OCI-M1 (cell line): ENCODE results near the gene TSPAN1.

Source experiments
- DNase-seq: peaks from one replicate; lab custom pipeline; 2025; lab: John Stamatoyannopoulos, UW

The TSPAN1 gene

DNA sequence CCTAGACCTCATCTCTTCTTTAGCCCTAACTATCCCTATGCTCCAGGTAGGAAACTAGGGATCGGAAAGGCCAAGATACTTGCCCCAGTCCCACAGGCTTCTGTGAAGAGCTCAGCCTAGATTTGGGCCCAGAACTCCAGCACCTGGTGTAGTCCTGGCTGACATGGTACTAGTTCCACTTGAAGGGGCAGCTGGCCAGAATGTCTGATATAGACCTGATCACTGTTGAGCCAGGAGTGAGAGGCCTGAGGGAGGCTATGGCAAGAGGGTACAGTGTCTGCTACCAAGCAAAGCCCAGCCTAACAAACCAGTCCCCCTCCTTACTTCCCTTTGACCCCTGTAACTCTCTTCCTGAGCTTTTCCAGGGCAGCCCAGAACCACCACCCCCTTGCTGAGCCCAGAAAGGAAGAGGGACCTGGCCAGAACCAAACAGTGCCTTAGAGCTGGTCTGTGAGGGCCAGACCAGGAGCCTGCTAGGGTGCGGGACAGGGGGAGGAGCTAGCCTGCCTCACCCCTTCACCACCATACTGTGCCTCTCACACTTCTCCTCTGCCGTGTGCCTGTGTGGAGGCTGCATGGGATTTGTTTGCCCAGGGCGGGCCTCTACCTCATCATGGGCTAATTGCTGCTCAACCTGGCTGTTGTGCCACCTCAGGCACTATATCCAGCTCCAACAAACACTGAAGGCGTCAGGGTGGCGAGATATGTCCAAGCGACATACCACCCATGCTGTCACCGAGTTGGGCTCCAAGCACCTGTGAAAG lies 12.4 kb downstream of the TSPAN1 start:
- no peak for DNase-seq

DNA sequence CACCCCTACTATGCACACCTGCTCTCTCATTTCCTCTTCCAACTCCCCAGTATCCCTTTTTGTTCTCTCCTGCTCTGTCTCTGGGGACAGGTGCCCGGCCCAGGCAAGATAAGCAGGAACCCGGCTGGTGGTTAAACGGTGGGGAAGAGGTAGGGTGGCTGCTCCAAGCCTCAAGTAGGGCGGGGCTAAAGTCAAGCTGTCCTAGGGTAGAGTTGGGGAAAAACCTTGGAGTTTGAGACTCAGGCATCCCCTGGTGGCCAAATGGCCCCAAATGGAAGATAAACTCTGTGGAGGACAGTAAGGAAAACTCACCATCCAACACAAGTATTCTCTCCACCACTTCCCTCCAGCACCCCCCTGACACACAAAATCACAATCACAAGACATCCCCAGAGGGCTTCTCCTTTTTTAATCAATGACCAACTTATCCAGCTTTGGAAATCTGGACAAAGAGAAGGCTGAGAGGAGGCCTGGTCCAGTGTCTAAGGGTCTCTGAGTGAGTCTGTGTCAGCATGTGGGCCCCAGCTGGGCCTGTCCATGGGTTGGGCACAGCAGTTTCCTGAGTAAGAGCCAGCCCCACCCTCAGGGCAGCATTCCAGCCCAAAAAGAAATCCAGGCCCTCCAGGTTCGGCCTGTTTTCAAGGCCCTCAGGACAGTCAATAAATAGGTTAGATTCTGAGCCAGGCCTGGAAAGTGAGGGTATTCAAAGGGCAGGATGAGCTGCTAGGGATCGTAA lies 13.6 kb downstream of the TSPAN1 start:
- no peak for DNase-seq

DNA sequence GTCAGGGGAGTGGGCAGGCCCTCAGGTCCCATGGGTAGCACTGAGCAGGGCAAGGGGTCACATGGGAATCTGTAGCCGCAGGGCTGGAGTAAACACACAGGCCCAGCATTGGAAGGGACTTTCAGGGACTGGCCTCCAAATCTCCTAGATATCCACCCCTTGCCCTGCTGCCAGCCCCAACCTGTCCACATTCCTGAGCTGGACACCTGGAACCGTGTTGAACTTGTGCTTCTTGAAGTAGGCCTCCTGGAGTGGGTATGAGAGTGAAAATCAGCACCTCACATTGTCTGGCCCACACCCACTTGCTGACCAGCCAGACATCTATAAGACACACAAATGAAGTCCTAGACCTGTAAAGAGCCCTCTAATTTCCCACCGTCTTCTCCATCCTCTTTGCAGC lies 15.7 kb downstream of the TSPAN1 start:
- no peak for DNase-seq

DNA sequence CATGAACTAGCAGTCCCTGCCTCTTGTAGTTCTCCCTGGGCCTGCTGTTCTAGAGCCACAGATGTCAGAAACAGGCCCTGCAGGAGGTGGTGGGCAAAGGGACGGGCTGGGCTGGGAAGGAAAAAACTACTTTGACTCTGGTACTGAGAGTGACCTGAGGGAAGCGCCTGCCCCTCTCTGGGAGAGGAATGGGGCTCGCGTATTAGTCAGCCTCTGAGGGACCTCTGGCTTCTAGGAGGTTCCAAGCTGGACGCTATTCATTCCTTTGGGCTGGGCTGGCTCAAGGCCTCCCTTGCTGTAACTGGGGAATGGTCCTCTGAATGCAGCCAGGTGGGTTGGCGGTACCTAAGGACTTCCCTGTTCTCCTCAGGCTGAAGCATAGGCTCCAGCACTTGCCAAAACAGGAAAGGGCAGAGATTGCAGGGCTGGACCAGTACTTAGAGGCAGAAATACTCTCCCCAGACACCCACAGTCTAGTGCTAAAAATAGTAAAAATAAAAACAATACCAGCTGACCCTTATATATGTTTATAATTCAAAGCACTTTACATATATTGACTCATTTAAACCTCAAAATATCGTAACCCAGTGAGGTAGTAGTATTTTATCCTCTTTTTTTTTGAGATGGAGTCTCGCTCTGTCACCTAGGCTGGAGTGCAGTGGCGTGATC lies 16.3 kb downstream of the TSPAN1 start:
- no peak for DNase-seq

DNA sequence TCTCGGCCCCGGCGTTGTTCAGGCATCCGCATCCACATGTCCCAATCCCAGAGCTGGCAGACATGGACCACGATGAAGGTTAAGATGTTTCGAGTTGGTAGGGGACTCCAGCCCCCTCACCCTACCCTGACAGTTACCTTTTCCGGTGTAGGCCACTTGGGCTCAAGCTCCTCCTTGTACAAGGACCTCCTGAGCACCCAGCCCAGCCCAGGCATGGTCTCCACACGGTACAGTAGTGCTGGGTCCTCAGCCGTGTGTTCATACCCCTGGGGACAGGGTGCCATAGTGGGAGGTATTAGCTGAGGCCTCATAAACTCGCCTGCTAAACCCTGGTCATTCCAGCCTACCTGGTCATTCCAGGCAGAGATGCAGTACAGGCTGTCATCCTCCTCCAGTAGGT lies 17.3 kb downstream of the TSPAN1 start:
- DNase-seq = no peak

DNA sequence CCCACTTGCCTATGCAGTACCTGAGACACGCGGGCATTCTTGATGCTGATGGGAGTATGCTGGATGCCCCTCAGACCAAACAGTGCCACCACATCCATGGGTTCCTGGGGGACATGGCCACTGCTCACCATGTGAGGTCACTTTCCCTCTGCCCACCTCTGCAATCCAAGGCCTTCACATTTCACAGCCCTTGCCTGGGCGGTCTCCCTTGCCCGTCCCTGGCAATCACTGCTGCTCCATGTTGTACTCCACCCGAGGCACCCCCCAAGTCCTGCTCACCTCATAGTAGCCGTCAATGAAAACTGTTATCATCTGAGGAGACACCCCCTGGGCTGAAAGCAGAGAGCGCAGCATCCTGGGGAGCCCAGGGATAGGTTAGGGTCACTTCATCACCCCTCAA lies 18.4 kb downstream of the TSPAN1 start:
- DNase-seq = no peak

DNA sequence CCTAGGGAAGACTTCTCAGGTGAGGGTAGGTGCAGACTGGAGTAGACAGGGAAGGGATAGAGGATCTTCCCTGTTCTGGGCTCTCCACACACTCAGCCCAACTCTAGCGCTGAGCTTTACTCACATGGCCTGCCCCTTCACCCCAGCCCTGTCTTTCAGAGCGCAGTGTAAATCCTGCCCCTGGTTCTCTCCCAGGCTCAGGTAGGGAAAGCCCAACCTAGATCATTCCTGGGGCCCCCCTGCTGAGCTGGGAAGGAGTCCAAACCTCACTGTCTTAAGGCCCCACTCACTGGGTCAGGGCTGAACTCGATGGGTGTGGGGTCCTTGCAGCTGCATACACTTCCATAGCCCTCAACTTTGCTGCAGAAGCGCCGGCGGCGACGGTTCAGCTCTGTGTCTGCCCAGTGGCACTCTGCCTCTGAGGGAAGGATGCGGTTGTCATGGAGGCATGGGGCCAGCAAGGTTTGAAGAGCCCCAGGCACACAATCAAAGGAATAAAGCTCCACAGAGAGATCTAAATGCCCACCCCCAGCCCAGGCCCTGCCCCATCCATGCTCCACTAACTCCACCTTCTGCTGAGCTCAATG lies 19.2 kb downstream of the TSPAN1 start:
- DNase-seq = no peak

DNA sequence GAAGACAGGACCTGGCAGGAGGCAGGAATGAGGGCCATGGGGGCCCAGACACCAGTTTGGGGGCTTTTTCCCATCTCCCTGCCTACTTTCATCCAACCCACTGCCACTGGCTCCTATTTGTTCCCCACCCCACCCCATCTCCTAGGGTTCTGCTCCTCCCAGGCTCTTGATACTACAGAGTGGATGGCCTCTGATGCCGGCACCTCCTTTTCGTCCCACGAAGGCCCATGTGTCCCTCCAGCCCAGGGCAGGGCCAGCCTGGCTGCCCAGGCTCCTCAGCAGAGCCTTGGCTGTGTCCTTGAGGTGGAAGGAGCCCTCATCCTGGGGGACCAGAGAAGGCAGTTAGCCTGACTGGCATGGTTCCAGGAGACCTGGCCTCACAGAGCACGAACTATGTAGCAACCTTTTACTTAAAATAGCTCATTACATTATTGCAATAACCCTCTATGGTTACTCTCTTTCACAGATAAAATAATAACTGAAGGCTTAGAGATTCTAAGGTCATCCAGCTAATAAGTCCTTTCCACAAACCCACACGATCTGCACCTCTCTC lies 19.8 kb downstream of the TSPAN1 start:
- DNase-seq = no peak

DNA sequence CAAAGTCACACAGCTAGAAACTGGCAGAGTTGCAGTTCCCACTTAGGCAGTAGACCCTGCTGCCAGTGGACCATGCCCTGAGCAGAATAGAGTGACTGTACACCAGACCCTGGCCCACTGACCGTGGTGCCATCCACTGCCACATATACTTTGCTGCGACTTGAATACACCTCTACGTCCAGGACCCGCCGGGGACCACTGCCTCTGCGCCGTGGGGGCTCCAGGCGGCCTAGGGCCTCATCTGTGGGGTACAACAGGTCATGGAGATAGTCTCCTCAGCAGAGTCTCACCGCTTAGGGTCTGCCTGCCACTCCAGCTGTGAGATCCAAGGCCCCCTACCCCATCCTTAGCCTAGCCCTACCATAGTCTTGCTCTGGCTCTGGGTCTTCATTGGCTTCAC lies 21.7 kb downstream of the TSPAN1 start:
- no peak for DNase-seq

DNA sequence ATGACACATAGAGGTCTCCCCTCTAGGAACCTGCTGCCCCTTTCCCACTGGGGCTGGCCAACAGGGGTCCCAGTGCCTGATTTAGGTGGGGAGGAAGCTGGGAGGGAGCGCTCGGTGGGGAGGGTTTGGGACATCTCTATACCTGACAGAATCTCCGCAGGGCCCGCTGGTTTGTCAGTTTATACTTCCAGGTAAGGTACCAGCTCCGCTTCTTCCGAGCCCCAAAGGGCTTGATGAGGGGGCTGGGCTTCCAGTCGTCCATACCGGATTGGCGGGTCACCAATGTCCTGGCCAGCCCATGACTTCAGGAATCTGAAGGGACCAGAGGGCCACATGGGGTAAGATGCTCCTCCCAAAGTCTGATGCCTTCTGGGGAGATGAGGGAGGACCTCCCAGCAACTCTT lies 22.7 kb downstream of the TSPAN1 start:
- no peak for DNase-seq

DNA sequence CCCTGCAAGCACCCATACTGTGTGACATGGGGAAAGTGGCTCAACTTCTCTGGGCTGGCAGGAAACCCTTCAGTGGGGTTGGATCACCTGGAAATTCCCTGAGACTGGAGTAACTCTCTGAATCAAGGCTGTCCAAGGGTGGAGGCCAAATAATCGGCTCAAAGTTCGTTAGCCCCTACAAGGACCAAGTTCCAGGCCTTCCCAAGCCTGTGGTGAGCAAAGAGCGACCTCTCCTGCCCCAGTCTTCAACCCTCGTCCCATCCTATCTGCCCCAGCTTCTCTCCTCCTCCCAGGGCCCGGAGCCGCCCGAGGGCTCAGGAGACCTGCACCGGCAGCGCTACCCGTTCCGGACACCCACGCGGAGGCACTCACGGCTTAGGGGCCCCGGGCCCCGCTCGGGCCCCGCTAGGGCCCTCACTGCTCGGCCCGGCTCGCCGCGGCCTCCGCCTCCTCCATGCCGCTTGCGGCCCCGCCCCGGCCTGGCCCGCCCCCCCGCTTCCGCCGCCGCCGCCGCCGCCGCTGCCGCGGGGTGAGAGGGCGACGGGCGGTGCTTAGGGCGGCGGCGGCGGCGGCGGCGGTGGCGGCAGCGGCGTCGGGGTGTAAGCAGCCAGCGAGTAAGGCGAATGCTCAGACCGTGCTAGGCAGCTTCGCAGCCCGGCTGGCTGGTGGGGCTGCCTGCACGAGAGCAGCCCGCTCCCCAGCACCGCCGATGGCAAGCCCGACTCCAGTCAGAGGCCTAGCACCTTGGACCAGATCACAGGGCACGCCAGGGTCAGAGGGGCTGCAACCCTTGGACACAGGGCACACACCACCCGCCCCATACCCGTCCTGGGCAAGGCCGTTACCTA lies 23.3 kb downstream of the TSPAN1 start, which contains the start of gene POMGNT1:
POMGNT1 (minus strand) TSS at position 471 of the 848 bp plus-strand sequence. CDS start 613 bp downstream, outside the sequence.
- peak; percentile 80 for DNase-seq

DNA sequence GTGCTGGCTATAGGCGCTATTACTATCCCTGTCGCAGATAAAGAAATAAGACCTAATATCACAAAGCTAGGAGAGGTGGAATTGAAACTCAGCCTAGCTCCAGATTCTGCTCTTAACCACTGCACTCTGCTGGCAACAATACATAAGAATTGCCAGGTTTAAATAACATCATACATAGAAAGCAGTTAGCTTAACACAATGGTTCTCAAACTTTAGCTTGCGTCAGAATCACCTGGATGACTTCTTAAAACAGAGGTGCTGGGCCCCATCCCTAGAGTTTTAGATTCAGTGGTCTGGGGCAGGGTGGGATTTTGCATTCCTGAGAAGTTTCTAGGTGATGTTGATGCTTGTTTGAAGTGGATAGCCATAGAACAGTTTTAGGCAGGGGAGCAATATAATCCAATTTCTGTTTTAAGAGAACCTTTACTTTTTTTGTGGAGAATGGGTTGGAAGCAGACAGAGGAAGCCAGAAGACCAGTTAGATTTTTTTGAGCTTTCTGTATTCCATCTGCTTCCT lies 24.4 kb downstream of the TSPAN1 start:
- peak; percentile 9 for DNase-seq

DNA sequence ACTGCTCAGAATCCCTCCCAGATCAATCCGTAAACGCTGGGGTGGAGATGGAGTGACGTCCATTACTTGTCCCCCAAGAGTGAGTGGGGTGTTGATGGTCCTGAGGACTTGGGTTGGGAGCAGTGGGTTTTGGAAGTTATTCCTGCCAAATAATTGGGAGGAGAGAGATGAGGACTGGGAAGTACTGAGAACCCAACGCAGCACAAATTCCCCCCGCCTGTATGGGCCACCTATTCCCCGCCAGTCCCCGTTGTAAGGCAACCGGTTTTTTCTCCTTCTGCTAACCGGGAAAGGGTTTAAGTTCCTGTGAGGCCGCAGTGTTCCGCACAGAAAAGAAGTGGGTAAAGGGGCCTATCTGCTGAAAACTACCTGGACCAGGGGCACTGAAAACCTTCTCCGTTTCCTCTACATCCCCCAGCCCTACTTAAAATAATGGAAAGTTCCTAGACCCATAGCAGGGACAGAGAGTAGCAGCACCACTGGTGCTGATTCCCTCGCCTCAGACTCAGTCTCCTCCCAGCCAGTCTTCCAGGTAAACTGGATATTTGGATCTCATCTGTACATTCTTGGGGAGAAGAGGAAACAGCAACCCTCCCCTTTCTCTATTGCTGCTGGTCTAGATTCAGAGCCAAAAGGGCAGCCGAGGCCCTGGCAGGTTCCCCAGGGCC lies 29.0 kb downstream of the TSPAN1 start:
- no peak for DNase-seq

DNA sequence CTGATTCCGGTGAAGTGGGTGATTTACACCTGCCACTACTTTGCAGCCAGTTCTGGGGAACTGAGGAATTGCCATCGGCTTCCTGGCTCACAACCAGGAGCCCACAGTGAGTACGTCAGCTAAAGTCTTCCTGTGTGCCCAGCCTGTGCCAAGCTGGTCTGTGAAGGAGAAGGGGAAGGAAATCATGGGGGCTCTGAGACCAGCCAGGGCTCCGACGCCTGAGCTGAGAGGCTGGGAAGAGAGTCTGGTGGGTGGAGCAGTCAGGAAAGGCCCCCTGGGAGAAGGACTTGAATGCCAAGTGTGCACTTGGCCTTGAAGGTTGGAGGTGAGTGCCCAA lies 29.5 kb downstream of the TSPAN1 start:
- no peak for DNase-seq

DNA sequence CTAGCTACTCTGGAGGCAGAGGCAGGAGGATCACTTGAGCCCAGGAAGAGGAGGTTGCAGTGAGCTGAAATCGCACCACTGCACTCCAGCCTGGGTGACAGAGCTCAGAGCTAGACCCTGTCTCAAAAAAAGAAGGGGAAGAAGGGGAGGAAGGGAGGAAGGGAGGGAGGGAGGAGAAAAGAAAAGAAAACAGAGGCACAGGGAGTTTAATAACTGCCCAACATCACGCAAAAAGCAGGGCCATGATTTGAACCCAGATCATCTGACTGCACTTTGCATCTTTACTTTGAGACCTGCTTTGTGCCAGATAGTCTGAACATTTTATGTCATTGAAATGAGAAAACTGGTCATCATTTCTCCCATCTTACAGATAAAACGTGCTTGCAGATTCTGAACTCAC lies 30.3 kb downstream of the TSPAN1 start:
- DNase-seq = no peak

DNA sequence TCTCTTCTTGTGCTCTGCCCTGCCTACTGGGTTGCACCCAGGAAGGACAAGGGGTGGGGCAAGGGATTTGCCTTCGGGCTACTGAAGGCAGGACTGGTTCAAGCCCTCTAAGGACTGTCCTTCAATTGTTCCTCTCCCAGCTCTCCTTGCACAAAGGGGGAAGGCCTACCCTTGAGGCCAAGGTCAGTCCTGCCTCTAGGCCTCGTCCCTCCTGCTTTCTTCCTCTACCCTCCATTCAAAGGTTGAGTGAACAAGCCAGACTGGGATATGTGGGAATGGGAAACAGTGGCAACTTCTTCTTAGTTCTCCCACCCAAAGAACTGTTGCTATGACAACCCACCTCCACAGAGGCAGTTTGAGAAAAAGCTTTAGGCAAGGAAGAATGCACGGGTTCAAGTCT lies 30.9 kb downstream of the TSPAN1 start:
- no peak for DNase-seq

DNA sequence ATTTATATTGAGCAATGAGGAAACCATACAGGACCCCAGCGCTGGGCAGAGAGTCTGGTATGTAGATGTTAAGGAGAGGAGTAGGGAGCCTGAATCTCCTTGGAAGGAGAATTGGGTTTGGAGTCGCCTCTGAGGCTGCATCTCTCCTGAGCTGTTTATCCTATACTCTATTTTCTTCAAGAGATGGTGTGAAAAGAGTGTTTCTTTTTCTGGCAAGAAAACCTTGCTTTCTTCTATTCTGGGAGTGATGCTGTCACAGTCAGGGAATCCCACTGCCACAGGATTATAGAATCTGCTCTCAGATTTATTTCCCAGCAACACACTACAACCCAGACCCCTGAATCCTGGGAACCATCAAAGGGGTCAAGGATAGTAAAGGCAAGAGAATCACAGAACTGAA lies 31.5 kb downstream of the TSPAN1 start:
- DNase-seq = no peak

DNA sequence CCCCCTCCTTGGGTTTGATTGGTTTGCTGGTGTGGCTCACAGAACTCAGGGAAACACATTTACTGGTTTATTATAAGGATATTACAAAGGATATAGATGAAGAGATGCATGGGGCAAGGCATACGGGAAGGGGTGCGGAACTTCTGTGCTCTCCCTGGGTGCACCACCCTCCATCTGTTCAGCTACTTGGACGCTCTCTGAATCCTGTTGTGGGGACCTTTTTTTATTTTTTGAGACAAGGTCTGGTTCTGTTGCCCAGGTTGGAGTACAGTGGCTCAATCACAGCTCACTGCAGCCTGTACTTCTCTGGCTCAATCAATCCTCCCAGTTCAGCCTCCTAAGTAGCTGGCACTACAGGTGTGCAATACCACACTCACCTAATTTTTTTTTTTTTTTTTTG lies 35.7 kb downstream of the TSPAN1 start:
- no peak for DNase-seq

DNA sequence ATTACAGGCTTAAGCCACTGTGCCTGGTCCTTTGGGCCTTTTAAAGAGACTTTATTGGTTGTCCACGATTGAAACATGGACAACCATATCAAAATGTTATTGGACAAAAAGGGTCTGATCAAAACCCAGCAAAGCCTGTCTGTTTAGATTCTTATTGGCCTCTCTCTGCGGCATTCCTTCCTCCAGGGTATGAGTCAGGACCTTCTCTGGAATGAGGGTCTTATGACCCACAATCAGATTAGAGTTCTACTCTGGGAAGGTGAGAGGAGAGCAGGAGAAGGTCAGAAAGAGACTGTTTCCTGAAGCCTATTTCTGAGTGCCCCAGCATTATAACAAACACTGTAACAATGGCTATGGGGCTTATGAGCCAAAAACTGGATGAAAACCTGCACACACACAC lies 36.2 kb downstream of the TSPAN1 start:
- no peak for DNase-seq

DNA sequence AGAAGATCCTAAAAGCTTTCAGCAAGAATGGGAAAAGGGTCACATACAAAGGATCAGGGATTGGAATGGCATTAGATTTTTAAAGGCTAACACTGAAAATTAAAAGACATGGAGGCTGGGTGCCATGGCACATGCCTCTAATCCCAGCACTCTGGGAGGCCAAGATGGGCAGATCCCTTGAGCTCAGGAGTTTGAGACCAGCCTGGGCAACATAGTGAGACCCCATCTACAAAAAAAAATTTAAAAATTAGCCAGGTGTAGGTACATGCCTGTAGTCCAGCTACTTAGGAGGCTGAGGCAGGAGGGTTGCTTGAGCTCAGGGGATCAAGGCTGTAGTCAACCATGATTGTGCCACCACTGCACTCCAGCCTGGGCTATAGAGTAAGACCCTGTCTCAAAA lies 40.6 kb downstream of the TSPAN1 start:
- no peak for DNase-seq

DNA sequence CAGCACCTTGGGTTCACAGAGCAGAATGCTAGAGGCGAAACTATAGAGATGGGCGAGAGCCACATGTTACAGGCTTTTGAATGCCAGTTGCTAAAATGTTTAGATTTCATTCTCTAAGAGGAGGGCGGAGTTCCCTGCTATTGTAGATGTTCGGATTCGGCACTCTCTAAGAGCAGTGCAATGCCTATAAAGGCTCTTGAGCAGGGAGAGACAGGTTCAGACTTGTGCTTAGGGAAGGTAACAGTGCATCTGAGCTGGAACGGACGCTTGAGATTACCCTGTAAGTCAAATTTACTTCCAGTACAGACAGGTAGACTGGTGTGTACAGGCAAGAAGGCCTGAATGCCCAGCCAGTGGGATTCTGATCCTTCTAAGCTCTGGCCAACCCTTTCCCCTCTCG lies 43.6 kb downstream of the TSPAN1 start:
- no peak for DNase-seq
